ENCODE measurements around the gene VPS50. TPM values are rescaled to one million over a fixed set of nuclear protein-coding genes. Genes with fewer than 3 reads are reported as not detected.
"Not testable (repeated sequence)": the region's sequence is repeated elsewhere in the genome, so short reads cannot be mapped to it uniquely, and the experiment has no call there.

The VPS50 gene
- total RNA-seq, 1 experiment from 2014 or later, result 15.2 TPM

GRCh38 chr7:93337052-93337451 lies 104.9 kb downstream of the VPS50 start:
- Mint-ChIP-seq H3K4me3 (ENCODE audit: unreplicated experiment) (no peak overlapping the region), H3K27me3 (ENCODE audit: insufficient read depth, unreplicated experiment) (no peaks in the 10 kb centered on the region), H3K36me3 (ENCODE audit: insufficient read depth, unreplicated experiment) (peaks cover 13% of the 10 kb centered on the region), H3K9me3 (ENCODE audit: unreplicated experiment) (peaks cover 6% of the 10 kb centered on the region), H3K27ac (ENCODE audit: low read depth, unreplicated experiment) (no peak overlapping the region), H3K4me1 (ENCODE audit: insufficient read depth, unreplicated experiment) (no peaks in the 10 kb centered on the region)
- no TSS peak for BruUV-seq (replicated peaks)
- TF ChIP-seq CTCF (IDR thresholded peaks at IDR 0.05; ENCODE audit: unreplicated experiment), result no peak
- CTCF ChIA-PET, result interaction anchor here (0.6 to 1.1 kb wide), 2 partner anchors 27 to 965 kb away, joined by 3 to 6 read pairs; no protein-coding TSS in a partner anchor
- no peak for DNase-seq (ENCODE audit: unreplicated experiment)
- intact Hi-C loops (cut with micrococcal nuclease), result no loop called here
- POLR2A ChIA-PET, result no interaction called here

GRCh38 chr7:93342178-93342577 lies 110.0 kb downstream of the VPS50 start:
- intact Hi-C loops (cut with micrococcal nuclease); H3K4me1 Mint-ChIP-seq (ENCODE audit: insufficient read depth, unreplicated experiment); H3K27ac Mint-ChIP-seq (ENCODE audit: low read depth, unreplicated experiment); H3K27me3 Mint-ChIP-seq (ENCODE audit: insufficient read depth, unreplicated experiment); BruUV-seq (replicated peaks); H3K4me3 Mint-ChIP-seq (ENCODE audit: unreplicated experiment); CTCF ChIA-PET; POLR2A ChIA-PET; H3K9me3 Mint-ChIP-seq (ENCODE audit: unreplicated experiment); DNase-seq (ENCODE audit: unreplicated experiment): not testable (repeated sequence)
- peaks cover 16% of the 10 kb centered on the region for H3K36me3 Mint-ChIP-seq (ENCODE audit: insufficient read depth, unreplicated experiment)

GRCh38 chr7:93350338-93350737 lies 118.2 kb downstream of the VPS50 start:
- Mint-ChIP-seq H3K27ac (ENCODE audit: low read depth, unreplicated experiment) (no peak overlapping the region), H3K4me3 (ENCODE audit: unreplicated experiment) (no peak overlapping the region), H3K36me3 (ENCODE audit: insufficient read depth, unreplicated experiment) (peaks cover 7% of the 10 kb centered on the region), H3K27me3 (ENCODE audit: insufficient read depth, unreplicated experiment) (no peaks in the 10 kb centered on the region), H3K9me3 (ENCODE audit: unreplicated experiment) (no peaks in the 10 kb centered on the region), H3K4me1 (ENCODE audit: insufficient read depth, unreplicated experiment) (no peaks in the 10 kb centered on the region)
- CTCF ChIA-PET, result no interaction called here
- intact Hi-C loops (cut with micrococcal nuclease), result no loop called here
- POLR2A ChIA-PET, result interaction anchor here (0.6 kb wide), 1 partner anchor 321 kb away, joined by 3 read pairs; no protein-coding TSS in a partner anchor
- no peak for DNase-seq (ENCODE audit: unreplicated experiment)
- BruUV-seq (replicated peaks), result no TSS peak
- no peak for TF ChIP-seq CTCF (IDR thresholded peaks at IDR 0.05; ENCODE audit: unreplicated experiment)

GRCh38 chr7:93352881-93353280 lies 120.7 kb downstream of the VPS50 start:
- Mint-ChIP-seq H3K9me3 (ENCODE audit: unreplicated experiment) (no peaks in the 10 kb centered on the region), H3K4me1 (ENCODE audit: insufficient read depth, unreplicated experiment) (no peaks in the 10 kb centered on the region), H3K4me3 (ENCODE audit: unreplicated experiment) (no peak overlapping the region), H3K27me3 (ENCODE audit: insufficient read depth, unreplicated experiment) (no peaks in the 10 kb centered on the region), H3K36me3 (ENCODE audit: insufficient read depth, unreplicated experiment) (peaks cover 7% of the 10 kb centered on the region), H3K27ac (ENCODE audit: low read depth, unreplicated experiment) (no peak overlapping the region)
- CTCF ChIA-PET, result no interaction called here
- POLR2A ChIA-PET, result no interaction called here
- no peak for TF ChIP-seq CTCF (IDR thresholded peaks at IDR 0.05; ENCODE audit: unreplicated experiment)
- no peak for DNase-seq (ENCODE audit: unreplicated experiment)
- BruUV-seq (replicated peaks), result no TSS peak
- intact Hi-C loops (cut with micrococcal nuclease), result no loop called here

GRCh38 chr7:93354815-93355214 lies 122.6 kb downstream of the VPS50 start:
- BruUV-seq (replicated peaks), result no TSS peak
- Mint-ChIP-seq H3K9me3 (ENCODE audit: unreplicated experiment) (no peaks in the 10 kb centered on the region), H3K36me3 (ENCODE audit: insufficient read depth, unreplicated experiment) (peaks cover 5% of the 10 kb centered on the region), H3K4me1 (ENCODE audit: insufficient read depth, unreplicated experiment) (no peaks in the 10 kb centered on the region), H3K27me3 (ENCODE audit: insufficient read depth, unreplicated experiment) (no peaks in the 10 kb centered on the region), H3K4me3 (ENCODE audit: unreplicated experiment) (no peak overlapping the region), H3K27ac (ENCODE audit: low read depth, unreplicated experiment) (no peak overlapping the region)
- no peak for TF ChIP-seq CTCF (IDR thresholded peaks at IDR 0.05; ENCODE audit: unreplicated experiment)
- POLR2A ChIA-PET, result no interaction called here
- CTCF ChIA-PET, result interaction anchor here (0.7 kb wide), 1 partner anchor 197 kb away, joined by 3 read pairs; no protein-coding TSS in a partner anchor
- DNase-seq (ENCODE audit: unreplicated experiment), result no peak
- intact Hi-C loops (cut with micrococcal nuclease), result no loop called here

Data from MCF 10A (cell line).